GM12891 (cell line): ENCODE data around the gene STX2.

ENCODE experiments used
- POLR2A ChIP-seq: IDR thresholded peaks from 2 replicates; pipeline ENCODE4 v1.6.1; 2011; ENCODE audit warnings: low read depth, low read length, control low read depth
- POLR2AphosphoS5 ChIP-seq: IDR thresholded peaks from 2 replicates; pipeline ENCODE4 v1.6.1; 2011; ENCODE audit warnings: low read depth, low read length, control low read depth
- SPI1 ChIP-seq: IDR thresholded peaks from 2 replicates; pipeline ENCODE4 v1.6.1; 2011; ENCODE audit warnings: low read depth, low read length, control low read depth
- TAF1 ChIP-seq: IDR thresholded peaks from 2 replicates; pipeline ENCODE4 v1.6.1; 2011; ENCODE audit warnings: low read depth, low read length, control low read depth

DNA sequence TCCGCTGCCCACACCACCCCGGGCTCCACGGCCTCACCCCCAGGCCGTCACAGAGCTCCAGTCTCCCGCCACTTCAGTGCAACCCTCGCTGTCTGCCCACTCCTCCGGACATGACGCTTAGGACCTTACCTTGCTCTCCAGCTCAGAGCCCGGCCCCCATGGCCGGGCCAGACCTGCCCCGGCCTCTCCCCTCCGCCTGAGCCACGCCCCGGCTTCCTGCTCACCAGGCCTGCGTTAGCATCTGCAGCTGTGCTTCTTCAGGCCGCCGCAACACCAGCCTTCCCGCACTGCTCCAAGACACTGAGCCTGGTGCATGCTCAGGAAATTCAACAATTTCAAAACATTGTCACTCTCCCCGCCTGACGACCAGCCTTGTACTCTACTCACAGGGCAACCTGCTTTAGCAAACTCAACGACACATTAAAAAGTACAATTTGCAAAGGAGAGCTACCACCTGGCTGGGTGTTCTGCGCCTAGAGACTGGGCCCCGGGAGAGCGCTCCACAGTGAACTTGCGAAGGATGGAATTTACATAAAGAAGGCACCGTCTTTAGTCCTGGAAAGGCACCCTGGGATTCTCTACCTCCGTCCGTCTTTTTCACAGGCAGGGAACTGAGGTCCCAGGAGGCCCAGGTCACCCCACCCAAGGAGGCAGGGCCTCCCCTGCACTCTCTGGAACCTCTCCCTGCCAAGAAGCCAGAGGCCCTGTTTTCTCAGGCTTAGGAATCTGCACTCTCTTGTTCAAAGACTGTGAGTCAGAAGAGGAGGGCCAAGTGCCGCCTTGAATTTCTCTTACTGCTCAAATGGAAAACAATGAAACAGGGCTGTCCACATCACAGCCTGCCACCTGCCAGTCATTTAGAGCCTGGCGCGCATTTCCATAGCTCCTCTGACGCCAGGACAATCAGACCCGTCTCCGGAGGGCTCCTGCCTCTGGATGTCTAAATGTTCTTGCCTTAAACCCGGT is 51.3 kb downstream of the STX2 start:
- TF ChIP-seq POLR2AphosphoS5 (no peak), POLR2A (no peak), TAF1 (no peak), SPI1 (no peak)
